Esophagus squamous epithelium (tissue), 4 donors: ENCODE data around the gene AGFG2.

ENCODE experiments used
- POLR2A ChIP-seq, 4 donors: fragments of 450-650 bp; IDR thresholded peaks; one replicate each; pipeline ENCODE4 v1.6.1; 2017; ENCODE audit warnings: antibody characterized with exemption in 4 of 4, mild to moderate bottlenecking in 4 of 4, moderate library complexity in 3 of 4
- TF ChIP-seq, protein P1 (sequence below), 6 experiments: fragments of 450-650 bp in 4 of 6; fragments of 200-600 bp in 2 of 6; sonication (generic) in 2 of 6; IDR thresholded peaks; one replicate each; pipeline ENCODE4 v1.5.1; 2016 to 2019; ENCODE audit warnings: antibody characterized with exemption in 6 of 6, mild to moderate bottlenecking in 4 of 6, moderate library complexity in 4 of 6

DNA sequence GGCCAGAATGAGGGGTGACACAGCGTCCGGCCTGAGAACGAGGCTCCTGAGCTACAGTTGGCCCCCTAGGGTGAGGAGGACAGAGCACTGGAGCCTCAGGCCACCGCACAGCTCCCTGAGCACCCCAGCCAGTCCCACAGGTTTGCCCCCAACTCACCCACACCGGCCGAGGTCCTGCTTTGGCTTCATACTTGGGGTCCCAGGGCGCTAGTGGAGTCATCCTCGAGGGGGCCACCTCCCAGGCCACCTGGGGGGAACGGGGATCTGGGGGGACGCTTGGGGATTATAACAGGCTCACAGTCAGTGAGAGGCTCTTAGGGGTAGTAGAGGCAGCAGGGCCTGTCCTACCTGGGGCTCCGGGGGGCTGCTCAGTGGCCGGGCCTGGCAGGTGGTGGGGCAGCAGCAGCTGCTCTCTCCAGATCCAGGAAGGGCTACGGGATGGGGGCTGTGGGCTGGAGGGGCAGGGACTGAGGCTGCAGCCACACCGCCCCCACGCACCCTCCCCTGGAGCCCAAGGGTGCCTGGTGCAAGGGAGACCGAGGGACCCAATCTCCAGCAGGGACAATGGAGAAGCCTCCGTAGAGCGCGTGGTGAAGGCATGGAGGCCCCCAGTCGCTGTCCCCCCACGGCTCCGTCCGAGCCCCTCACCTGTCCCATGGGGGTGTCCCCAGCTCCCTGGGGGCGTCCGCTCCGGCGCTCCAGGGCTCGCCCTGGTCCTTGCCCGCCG, 34.1 kb downstream of the AGFG2 start:
- TF ChIP-seq, protein P1, sequence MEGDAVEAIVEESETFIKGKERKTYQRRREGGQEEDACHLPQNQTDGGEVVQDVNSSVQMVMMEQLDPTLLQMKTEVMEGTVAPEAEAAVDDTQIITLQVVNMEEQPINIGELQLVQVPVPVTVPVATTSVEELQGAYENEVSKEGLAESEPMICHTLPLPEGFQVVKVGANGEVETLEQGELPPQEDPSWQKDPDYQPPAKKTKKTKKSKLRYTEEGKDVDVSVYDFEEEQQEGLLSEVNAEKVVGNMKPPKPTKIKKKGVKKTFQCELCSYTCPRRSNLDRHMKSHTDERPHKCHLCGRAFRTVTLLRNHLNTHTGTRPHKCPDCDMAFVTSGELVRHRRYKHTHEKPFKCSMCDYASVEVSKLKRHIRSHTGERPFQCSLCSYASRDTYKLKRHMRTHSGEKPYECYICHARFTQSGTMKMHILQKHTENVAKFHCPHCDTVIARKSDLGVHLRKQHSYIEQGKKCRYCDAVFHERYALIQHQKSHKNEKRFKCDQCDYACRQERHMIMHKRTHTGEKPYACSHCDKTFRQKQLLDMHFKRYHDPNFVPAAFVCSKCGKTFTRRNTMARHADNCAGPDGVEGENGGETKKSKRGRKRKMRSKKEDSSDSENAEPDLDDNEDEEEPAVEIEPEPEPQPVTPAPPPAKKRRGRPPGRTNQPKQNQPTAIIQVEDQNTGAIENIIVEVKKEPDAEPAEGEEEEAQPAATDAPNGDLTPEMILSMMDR (IDR thresholded peaks at IDR 0.05), result no peak
- no peak for TF ChIP-seq POLR2A (IDR thresholded peaks at IDR 0.05)
